OCI-M2 (cell line): Measurements from ENCODE around the gene ST3GAL5.

Source experiments
- DNase-seq: peaks from one replicate; lab custom pipeline; 2025; ENCODE audit not compliant: unreplicated experiment; lab: John Stamatoyannopoulos, UW

ST3GAL5 gene

DNA sequence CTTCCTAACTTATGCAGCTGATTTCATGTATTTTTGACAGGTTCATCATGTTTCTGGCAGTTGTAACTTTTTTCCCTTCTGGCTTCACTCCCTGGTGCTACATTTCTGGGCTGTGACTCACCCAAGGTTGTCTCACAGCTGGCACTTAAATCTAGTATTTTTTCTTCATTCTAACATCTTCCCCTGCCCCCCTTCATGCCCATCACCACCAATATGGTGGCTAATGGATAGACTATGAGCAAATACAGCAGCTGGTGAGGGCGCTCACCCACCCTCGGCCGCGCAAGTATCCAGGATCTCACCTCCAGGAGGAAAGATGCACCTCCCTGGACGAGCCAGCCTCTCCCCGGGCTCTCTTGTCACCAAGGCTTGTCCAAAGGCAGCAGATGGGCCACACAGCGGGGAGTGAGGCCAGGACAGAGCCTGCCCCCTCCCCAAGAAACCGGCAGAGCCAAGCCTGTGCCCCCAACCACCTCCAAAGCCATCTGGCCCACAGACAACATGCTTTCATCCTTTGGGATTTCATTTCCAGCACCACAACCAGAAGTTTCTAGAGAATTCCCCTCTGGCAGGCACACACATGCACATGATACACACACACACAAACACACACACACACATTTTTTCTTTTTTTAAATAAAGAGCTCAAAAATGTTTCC lies 95.9 kb downstream of the ST3GAL5 start:
- DNase-seq, result no peak

DNA sequence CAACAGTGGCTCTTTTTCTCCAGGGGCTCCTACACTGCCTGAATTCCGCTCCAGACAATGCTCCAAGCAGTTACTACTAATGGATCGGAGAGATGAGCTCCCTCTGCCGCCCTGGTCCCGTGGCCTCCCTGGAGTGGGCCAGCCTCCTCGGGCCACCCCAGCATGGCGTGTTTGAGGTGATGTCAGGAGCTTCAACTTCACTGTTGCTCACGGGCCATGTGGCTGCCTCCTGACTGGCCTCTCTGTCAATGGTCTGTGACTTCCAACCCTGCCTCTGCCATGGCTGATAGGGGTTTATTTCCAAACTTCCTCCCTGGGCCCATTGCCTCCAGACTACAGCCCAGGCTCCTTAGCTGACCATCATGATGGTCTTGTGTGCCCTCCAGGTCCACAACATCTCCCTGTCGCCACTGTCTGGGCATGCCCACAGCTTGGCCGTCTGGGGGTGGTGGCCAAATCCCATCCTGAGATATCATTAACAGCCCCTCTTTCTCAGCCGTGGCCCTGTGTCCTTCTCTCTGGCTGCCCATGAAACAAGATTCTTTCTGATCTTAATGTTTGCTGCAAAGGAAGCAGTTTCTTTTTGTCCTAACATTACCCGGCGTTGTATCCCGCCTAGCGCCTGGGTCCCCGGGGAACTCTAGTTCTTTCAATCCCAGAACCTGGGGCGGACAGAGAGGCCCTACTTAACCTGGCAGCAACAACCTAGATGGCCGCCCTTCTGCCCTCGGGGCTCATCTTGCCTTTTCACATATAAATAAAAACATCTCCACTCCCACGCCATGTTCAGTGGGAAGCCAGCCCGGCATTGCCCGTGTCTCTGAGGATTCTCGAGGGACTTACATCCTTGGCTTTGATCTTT lies 96.9 kb downstream of the ST3GAL5 start:
- DNase-seq, result no peak

DNA sequence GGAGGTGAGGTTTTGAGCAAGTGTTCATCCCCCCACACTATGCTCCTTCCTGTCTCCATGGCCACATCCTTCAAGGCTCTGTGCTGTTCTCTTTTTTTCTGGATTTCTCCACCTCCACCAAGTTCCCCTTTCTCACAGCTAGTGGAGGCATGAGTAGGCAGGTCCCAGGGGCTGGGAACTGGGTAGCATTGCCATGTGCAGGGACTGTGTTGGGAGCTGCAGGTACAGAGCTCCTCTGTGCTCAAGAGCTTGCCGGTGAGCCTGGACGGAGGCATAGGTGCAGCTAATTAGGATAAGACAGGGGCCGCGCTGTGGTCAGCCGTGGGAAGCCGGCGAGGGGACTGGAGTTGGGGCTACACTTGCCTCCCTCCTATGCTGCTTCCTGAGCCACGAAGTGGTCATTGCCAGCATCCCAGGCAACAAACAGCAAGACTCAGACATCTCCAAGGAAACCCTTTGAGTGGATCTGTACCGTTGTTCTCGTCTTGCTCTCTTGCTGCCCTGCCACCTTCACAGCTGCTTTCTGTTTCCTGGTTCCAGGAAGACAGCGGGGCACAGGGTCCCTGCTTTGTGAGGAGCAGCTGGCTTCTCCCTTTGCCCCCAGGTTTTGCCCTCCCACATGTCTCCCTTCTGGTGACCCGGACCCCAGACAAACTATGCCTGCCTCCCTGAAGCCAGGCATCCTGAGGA lies 98.1 kb downstream of the ST3GAL5 start:
- no peak for DNase-seq

DNA sequence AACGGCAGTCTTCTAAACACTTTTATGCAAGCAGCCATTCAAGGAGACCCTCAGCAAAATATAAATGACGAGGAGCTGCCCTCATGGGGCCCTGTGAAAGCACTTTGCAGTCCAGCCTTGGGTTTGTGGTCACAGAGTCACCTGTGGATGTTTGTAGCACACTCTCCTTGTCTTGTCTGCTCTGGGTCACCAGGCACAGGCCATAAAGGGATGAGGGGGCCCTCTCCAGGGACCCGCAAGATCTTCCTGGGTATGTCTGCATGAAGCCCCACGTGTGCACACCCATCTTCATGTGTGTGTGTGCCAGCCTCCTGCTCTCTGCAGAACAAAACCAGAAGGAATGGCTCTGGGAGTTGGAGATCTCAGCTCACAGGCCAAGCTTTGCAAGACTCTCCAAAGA lies 98.8 kb downstream of the ST3GAL5 start:
- no peak for DNase-seq

DNA sequence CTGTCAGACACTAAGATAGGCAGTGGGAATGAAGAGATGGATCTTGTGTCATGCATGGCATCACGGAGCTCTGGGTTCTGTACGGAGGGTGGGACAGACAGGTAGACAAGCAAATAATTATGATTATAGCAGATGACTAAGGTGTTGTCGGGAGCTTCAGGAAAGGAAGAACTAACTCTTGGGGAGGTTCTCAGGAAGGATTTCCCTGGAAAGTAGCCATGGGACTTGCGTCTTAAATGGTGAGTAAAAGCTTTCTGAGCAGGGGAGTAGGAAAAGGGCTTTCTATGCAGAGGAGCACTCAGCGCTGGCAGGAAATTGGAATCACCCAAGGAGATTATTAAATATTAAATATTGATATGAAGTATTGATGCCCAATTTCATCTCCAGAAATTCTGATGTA lies 99.5 kb downstream of the ST3GAL5 start:
- no peak for DNase-seq

DNA sequence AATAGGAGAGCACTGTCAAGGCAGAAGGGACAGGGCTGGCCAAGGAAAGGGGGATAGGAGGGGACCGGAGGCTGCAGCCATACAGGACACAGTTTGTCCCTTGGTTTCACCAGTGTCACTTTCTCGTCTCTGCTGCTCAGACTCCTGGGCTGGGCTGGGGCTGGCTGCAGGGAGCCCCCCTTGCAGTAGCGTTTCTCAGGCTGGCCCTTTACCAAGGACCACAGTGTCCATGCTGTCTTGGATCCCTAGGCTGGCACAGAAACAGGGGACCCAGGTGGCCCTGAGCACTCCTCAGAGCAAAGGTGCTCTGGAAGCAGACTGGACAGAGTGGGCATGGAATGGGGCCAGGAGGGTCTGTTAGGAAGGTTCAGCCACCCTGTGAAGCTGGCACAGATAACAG lies 100.2 kb downstream of the ST3GAL5 start:
- DNase-seq, result no peak

DNA sequence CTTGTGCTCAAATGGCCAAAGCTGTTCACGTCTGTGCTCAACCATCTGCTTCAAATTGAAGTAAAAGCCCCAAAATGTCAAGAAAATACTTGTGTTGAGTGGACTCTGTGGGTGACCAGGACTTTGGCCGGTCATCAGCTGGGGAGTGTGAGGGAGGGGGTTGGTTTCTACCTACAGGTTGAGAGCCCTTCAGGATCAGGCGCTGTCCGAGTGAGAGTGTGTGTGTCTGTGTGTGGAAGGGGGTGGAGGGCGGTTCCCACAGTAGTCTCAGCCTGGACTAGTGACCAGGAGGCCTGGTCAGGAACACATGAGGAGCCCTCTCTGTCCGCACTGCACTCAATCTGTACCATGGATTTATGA lies 100.8 kb downstream of the ST3GAL5 start:
- no peak for DNase-seq

DNA sequence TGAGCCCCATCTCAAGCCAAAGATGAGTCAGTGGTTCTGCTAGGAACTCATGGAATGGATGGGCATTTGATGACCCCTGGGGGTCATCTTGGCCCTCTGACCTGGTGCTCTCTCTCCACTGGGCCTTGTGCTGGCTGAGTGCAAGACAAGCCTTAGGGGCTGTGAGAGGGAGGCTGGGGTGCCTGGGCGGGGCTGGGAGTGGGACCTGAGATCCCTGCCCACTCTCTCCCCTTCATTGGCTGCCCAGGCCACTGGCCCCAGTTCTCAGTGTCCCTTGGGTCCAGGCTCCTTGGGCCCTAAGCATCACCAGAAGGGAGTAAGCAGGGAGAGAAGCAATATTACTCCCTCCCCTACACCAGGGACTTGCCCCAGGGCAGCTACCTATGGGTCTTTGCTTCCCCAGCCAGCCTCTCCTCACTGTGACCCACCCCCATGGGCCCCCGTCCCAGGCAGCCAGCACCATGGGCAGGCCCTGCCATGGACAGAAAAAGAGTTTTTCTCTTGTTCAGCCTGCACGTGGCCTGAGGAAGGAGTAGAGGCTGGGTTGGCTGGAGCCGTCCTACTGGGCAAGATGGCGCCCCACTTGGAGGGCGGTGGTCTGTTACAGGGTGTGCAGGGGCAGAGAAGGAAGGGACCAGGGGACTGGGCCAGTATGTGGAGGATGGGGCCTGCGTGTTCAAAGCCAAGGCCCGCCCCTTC lies 101.4 kb downstream of the ST3GAL5 start:
- no peak for DNase-seq
